ENCODE data around the gene MT1HL1. TPM values are rescaled to one million over a fixed set of nuclear protein-coding genes. Genes with fewer than 3 reads are reported as not detected.

The MT1HL1 gene
- polyA plus RNA-seq, 1 of the 3 experiments (the other 2 are of a cell fraction), result not detected

DNA sequence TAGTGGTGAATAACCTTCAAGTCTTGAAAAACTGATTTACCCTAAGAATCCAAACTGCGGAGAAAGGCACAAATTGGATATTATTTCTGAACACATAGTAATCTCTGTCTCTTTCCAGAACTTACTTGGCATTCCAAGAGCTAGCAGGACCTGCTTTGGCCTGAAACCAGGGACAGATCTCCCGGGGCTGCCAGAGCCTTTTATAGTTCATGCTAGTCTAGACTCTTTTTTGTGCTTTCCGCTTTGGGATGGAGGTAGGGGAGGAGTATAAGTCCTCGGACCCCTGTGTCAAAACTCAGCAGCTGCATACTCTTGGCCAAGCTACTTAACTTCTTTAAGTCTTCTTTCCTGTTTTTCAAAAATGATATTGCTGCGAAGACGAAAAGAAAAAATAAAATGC is 34.0 kb upstream of the MT1HL1 start:
- no peaks in the 10 kb centered on the region for H4K20me1 ChIP-seq (ENCODE audit: insufficient read depth)
- 52% methylated on average over 6 of the region's 6 CpGs for WGBS (ENCODE audit: low lambda C conversion rate)
- H3K9me3 ChIP-seq, result no peaks in the 10 kb centered on the region
- CTCF ChIA-PET, result interaction anchor here (0.7 kb wide), 1 partner anchor 348 kb away, joined by 4 read pairs; no protein-coding TSS in a partner anchor
- no peaks in the 10 kb centered on the region for H3F3A ChIP-seq (replicated peaks; ENCODE audit: insufficient read depth)
- no peak overlapping the region for H3K27ac ChIP-seq (ENCODE audit: low read depth in 2 of 2, low read length in 1 of 2)
- H3K9me2 ChIP-seq, result no peaks in the 10 kb centered on the region
- no peaks in the 10 kb centered on the region for H3K36me3 ChIP-seq (replicated peaks in 1 of 2; ENCODE audit: control insufficient read depth in 1 of 2, insufficient read depth in 2 of 2, low read length in 1 of 2)
- no peak overlapping the region for H3K4me2 ChIP-seq
- TF ChIP-seq ELF1 (IDR thresholded peaks at IDR 0.05), result no peak
- TF ChIP-seq FOSL2 (IDR thresholded peaks at IDR 0.05; ENCODE audit: borderline replicate concordance, low read depth), result no peak
- TF ChIP-seq NFIC (IDR thresholded peaks at IDR 0.05; ENCODE audit: borderline replicate concordance), result no peak
- TF ChIP-seq TEAD4 (IDR thresholded peaks at IDR 0.05; ENCODE audit: borderline replicate concordance, insufficient read depth), result no peak
- TF ChIP-seq RAD21 (IDR thresholded peaks at IDR 0.05; ENCODE audit: low read length), result no peak
- TF ChIP-seq, protein P1, sequence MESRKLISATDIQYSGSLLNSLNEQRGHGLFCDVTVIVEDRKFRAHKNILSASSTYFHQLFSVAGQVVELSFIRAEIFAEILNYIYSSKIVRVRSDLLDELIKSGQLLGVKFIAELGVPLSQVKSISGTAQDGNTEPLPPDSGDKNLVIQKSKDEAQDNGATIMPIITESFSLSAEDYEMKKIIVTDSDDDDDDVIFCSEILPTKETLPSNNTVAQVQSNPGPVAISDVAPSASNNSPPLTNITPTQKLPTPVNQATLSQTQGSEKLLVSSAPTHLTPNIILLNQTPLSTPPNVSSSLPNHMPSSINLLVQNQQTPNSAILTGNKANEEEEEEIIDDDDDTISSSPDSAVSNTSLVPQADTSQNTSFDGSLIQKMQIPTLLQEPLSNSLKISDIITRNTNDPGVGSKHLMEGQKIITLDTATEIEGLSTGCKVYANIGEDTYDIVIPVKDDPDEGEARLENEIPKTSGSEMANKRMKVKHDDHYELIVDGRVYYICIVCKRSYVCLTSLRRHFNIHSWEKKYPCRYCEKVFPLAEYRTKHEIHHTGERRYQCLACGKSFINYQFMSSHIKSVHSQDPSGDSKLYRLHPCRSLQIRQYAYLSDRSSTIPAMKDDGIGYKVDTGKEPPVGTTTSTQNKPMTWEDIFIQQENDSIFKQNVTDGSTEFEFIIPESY (IDR thresholded peaks at IDR 0.05; ENCODE audit: borderline replicate concordance, low read depth), result no peak
- no peak for TF ChIP-seq RFX5 (IDR thresholded peaks at IDR 0.05; ENCODE audit: low read length)
- TF ChIP-seq EZH2phosphoT487 (IDR thresholded peaks at IDR 0.05; ENCODE audit: borderline replicate concordance, low read depth), result no peak
- TF ChIP-seq, protein P2, sequence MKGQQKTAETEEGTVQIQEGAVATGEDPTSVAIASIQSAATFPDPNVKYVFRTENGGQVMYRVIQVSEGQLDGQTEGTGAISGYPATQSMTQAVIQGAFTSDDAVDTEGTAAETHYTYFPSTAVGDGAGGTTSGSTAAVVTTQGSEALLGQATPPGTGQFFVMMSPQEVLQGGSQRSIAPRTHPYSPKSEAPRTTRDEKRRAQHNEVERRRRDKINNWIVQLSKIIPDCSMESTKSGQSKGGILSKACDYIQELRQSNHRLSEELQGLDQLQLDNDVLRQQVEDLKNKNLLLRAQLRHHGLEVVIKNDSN (IDR thresholded peaks at IDR 0.05; ENCODE audit: borderline replicate concordance, low read depth), result no peak
- TF ChIP-seq MXI1 (IDR thresholded peaks at IDR 0.05; ENCODE audit: low read depth, low read length), result no peak
- TF ChIP-seq, protein P3, sequence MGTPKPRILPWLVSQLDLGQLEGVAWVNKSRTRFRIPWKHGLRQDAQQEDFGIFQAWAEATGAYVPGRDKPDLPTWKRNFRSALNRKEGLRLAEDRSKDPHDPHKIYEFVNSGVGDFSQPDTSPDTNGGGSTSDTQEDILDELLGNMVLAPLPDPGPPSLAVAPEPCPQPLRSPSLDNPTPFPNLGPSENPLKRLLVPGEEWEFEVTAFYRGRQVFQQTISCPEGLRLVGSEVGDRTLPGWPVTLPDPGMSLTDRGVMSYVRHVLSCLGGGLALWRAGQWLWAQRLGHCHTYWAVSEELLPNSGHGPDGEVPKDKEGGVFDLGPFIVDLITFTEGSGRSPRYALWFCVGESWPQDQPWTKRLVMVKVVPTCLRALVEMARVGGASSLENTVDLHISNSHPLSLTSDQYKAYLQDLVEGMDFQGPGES (IDR thresholded peaks at IDR 0.05; ENCODE audit: low read depth, low read length), result no peak
- TF ChIP-seq SMC3 (IDR thresholded peaks at IDR 0.05; ENCODE audit: low read depth, low read length), result no peak
- no peak for TF ChIP-seq JUND (IDR thresholded peaks at IDR 0.05)
- no peak for TF ChIP-seq GATA2 (CRISPR knock-in tag; IDR thresholded peaks at IDR 0.05)
- TF ChIP-seq NRF1 (IDR thresholded peaks at IDR 0.05; ENCODE audit: low read depth, low read length), result no peak
- TF ChIP-seq, protein P4, sequence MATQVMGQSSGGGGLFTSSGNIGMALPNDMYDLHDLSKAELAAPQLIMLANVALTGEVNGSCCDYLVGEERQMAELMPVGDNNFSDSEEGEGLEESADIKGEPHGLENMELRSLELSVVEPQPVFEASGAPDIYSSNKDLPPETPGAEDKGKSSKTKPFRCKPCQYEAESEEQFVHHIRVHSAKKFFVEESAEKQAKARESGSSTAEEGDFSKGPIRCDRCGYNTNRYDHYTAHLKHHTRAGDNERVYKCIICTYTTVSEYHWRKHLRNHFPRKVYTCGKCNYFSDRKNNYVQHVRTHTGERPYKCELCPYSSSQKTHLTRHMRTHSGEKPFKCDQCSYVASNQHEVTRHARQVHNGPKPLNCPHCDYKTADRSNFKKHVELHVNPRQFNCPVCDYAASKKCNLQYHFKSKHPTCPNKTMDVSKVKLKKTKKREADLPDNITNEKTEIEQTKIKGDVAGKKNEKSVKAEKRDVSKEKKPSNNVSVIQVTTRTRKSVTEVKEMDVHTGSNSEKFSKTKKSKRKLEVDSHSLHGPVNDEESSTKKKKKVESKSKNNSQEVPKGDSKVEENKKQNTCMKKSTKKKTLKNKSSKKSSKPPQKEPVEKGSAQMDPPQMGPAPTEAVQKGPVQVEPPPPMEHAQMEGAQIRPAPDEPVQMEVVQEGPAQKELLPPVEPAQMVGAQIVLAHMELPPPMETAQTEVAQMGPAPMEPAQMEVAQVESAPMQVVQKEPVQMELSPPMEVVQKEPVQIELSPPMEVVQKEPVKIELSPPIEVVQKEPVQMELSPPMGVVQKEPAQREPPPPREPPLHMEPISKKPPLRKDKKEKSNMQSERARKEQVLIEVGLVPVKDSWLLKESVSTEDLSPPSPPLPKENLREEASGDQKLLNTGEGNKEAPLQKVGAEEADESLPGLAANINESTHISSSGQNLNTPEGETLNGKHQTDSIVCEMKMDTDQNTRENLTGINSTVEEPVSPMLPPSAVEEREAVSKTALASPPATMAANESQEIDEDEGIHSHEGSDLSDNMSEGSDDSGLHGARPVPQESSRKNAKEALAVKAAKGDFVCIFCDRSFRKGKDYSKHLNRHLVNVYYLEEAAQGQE (IDR thresholded peaks at IDR 0.05; ENCODE audit: low read depth, low read length), result no peak
- TF ChIP-seq RXRA (IDR thresholded peaks at IDR 0.05; ENCODE audit: borderline replicate concordance, low read depth), result no peak
- no peak for TF ChIP-seq TAF1 (IDR thresholded peaks at IDR 0.05; ENCODE audit: borderline replicate concordance, low read depth, low read length)
- TF ChIP-seq YY1 (IDR thresholded peaks at IDR 0.05; ENCODE audit: low read depth), result no peak
- H3K4me1 ChIP-seq (ENCODE audit: control insufficient read depth in 1 of 2, insufficient read depth in 2 of 2, low read depth in 1 of 2, low read length in 1 of 2), result peaks cover 0 to 5% of the 10 kb centered on the region in 2 experiments; a peak in 1 of 4 replicates
- H3K79me2 ChIP-seq (ENCODE audit: insufficient read depth), result no peaks in the 10 kb centered on the region
- H2AFZ ChIP-seq (ENCODE audit: low read depth), result no peak overlapping the region
- H3K4me3 ChIP-seq (ENCODE audit: low read depth in 2 of 2, low read length in 1 of 2), result no peak overlapping the region
- H3K9ac ChIP-seq, result no peak overlapping the region
- H3K27me3 ChIP-seq (ENCODE audit: insufficient read depth), result no peaks in the 10 kb centered on the region
- POLR2A ChIA-PET, result no interaction called here
- DNase-seq, result no peak
